HEK293 (cell line): ENCODE results near the gene CYP4F22.

ENCODE experiments used
- GFI1B ChIP-seq: fragments of 450-650 bp; formaldehyde crosslinking; IDR thresholded peaks from 2 replicates; pipeline ENCODE4 v1.5.1; 2016; ENCODE audit warnings: missing biosample characterization, missing genetic modification characterization
- HOXD13 ChIP-seq: sonication (generic); formaldehyde crosslinking; IDR thresholded peaks from 2 replicates; pipeline ENCODE4 v1.8.0; 2022; ENCODE audit warnings: missing genetic modification reagents, borderline replicate concordance
- ZFP41 ChIP-seq: fragments of 450-650 bp; formaldehyde crosslinking; IDR thresholded peaks from 2 replicates; pipeline ENCODE4 v1.5.1; 2016; ENCODE audit warnings: missing biosample characterization, missing genetic modification characterization, borderline replicate concordance
- ZNF121 ChIP-seq: fragments of 450-650 bp; formaldehyde crosslinking; IDR thresholded peaks from 2 replicates; pipeline ENCODE4 v1.5.1; 2016; ENCODE audit warnings: missing biosample characterization, missing genetic modification characterization
- ZNF211 ChIP-seq: fragments of 450-650 bp; formaldehyde crosslinking; IDR thresholded peaks from 2 replicates; pipeline ENCODE4 v1.5.1; 2016; ENCODE audit warnings: low read depth, missing biosample characterization, missing genetic modification characterization
- ZNF248 ChIP-seq: fragments of 450-650 bp; formaldehyde crosslinking; IDR thresholded peaks from 2 replicates; pipeline ENCODE4 v1.5.1; 2017; ENCODE audit warnings: missing biosample characterization, missing genetic modification characterization
- ZNF302 ChIP-seq: fragments of 450-650 bp; formaldehyde crosslinking; IDR thresholded peaks from 2 replicates; pipeline ENCODE4 v1.5.1; 2016; ENCODE audit warnings: missing biosample characterization, missing genetic modification characterization, low read depth
- TF ChIP-seq, protein P1 (sequence below): fragments of 450-650 bp; formaldehyde crosslinking; IDR thresholded peaks from 2 replicates; pipeline ENCODE4 v1.5.1; 2016; ENCODE audit warnings: missing biosample characterization, missing genetic modification characterization
- TF ChIP-seq, protein P2 (sequence below): fragments of 450-650 bp; formaldehyde crosslinking; IDR thresholded peaks from 2 replicates; pipeline ENCODE4 v1.5.1; 2016; ENCODE audit warnings: missing biosample characterization, missing genetic modification characterization
- TF ChIP-seq, protein P3 (sequence below): fragments of 450-650 bp; formaldehyde crosslinking; IDR thresholded peaks from 2 replicates; pipeline ENCODE4 v1.5.1; 2016; ENCODE audit warnings: missing biosample characterization, missing genetic modification characterization
- TF ChIP-seq, protein P4 (sequence below): fragments of 450-650 bp; formaldehyde crosslinking; IDR thresholded peaks from 2 replicates; pipeline ENCODE4 v1.5.1; 2016; ENCODE audit warnings: missing biosample characterization, missing genetic modification characterization
- TF ChIP-seq, protein P5 (sequence below): fragments of 450-650 bp; formaldehyde crosslinking; IDR thresholded peaks from 2 replicates; pipeline ENCODE4 v1.5.1; 2016; ENCODE audit warnings: missing biosample characterization, missing genetic modification characterization

DNA sequence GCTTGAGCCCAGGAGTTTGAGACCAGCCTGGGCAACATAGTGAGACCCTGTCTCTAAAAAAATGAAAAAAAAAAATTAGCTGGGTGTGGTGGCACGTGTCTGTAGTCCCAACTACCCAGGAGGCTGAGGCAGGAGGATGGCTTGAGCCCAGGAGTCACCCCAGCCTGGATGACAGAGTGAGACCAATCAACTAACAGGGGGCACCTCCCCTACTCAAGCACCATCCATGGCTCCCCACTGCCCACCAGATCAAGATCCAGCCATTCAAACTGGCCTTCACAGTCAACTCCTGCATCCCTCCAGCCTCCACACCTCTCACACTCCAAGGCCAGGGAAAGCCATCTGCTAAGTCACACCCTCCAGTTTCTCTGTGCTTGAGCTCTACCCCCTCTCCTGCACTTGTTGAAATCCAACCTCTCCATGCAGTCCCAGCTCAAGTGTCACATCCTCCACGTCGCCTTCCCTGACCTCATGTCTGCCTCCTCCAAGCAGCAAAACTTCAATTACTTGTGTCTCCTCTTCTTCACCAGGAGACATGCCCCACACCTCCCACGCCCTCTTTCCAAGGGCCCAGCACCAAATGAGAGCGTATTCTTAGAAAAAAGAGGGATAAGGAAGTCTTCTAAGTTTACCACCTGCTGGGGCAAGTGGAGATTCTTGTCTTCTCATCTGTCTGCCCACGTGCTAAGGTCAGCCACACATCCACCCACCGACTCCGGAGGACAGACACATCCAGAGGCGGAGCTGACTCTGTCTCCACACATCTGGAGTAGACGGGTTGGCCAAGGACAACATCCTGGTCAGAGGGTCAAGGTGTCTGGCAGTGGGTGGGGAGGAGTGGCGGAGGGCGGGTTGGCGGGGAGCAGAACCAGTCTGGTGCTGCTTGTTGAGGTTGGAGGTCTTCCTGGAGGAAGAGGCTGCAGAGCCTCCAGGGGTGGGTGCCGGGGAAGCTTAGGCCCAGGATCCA is 974 bp upstream of the CYP4F22 start:
- TF ChIP-seq, protein P1, sequence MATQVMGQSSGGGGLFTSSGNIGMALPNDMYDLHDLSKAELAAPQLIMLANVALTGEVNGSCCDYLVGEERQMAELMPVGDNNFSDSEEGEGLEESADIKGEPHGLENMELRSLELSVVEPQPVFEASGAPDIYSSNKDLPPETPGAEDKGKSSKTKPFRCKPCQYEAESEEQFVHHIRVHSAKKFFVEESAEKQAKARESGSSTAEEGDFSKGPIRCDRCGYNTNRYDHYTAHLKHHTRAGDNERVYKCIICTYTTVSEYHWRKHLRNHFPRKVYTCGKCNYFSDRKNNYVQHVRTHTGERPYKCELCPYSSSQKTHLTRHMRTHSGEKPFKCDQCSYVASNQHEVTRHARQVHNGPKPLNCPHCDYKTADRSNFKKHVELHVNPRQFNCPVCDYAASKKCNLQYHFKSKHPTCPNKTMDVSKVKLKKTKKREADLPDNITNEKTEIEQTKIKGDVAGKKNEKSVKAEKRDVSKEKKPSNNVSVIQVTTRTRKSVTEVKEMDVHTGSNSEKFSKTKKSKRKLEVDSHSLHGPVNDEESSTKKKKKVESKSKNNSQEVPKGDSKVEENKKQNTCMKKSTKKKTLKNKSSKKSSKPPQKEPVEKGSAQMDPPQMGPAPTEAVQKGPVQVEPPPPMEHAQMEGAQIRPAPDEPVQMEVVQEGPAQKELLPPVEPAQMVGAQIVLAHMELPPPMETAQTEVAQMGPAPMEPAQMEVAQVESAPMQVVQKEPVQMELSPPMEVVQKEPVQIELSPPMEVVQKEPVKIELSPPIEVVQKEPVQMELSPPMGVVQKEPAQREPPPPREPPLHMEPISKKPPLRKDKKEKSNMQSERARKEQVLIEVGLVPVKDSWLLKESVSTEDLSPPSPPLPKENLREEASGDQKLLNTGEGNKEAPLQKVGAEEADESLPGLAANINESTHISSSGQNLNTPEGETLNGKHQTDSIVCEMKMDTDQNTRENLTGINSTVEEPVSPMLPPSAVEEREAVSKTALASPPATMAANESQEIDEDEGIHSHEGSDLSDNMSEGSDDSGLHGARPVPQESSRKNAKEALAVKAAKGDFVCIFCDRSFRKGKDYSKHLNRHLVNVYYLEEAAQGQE = no peak
- TF ChIP-seq, protein P2, sequence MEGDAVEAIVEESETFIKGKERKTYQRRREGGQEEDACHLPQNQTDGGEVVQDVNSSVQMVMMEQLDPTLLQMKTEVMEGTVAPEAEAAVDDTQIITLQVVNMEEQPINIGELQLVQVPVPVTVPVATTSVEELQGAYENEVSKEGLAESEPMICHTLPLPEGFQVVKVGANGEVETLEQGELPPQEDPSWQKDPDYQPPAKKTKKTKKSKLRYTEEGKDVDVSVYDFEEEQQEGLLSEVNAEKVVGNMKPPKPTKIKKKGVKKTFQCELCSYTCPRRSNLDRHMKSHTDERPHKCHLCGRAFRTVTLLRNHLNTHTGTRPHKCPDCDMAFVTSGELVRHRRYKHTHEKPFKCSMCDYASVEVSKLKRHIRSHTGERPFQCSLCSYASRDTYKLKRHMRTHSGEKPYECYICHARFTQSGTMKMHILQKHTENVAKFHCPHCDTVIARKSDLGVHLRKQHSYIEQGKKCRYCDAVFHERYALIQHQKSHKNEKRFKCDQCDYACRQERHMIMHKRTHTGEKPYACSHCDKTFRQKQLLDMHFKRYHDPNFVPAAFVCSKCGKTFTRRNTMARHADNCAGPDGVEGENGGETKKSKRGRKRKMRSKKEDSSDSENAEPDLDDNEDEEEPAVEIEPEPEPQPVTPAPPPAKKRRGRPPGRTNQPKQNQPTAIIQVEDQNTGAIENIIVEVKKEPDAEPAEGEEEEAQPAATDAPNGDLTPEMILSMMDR = no peak
- TF ChIP-seq, protein P3, sequence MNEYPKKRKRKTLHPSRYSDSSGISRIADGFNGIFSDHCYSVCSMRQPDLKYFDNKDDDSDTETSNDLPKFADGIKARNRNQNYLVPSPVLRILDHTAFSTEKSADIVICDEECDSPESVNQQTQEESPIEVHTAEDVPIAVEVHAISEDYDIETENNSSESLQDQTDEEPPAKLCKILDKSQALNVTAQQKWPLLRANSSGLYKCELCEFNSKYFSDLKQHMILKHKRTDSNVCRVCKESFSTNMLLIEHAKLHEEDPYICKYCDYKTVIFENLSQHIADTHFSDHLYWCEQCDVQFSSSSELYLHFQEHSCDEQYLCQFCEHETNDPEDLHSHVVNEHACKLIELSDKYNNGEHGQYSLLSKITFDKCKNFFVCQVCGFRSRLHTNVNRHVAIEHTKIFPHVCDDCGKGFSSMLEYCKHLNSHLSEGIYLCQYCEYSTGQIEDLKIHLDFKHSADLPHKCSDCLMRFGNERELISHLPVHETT (tag by site-specific recombination) = no peak
- TF ChIP-seq ZFP41 (tag by site-specific recombination) (no peak), ZNF121 (no peak), ZNF302 (no peak), ZNF211 (tag by site-specific recombination) (no peak), ZNF248 (tag by site-specific recombination) (no peak), HOXD13 (CRISPR knock-in tag) (no peak), GFI1B (tag by site-specific recombination) (no peak)
- TF ChIP-seq, protein P4, sequence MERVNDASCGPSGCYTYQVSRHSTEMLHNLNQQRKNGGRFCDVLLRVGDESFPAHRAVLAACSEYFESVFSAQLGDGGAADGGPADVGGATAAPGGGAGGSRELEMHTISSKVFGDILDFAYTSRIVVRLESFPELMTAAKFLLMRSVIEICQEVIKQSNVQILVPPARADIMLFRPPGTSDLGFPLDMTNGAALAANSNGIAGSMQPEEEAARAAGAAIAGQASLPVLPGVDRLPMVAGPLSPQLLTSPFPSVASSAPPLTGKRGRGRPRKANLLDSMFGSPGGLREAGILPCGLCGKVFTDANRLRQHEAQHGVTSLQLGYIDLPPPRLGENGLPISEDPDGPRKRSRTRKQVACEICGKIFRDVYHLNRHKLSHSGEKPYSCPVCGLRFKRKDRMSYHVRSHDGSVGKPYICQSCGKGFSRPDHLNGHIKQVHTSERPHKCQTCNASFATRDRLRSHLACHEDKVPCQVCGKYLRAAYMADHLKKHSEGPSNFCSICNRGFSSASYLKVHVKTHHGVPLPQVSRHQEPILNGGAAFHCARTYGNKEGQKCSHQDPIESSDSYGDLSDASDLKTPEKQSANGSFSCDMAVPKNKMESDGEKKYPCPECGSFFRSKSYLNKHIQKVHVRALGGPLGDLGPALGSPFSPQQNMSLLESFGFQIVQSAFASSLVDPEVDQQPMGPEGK (tag by site-specific recombination) = no peak
- TF ChIP-seq, protein P5, sequence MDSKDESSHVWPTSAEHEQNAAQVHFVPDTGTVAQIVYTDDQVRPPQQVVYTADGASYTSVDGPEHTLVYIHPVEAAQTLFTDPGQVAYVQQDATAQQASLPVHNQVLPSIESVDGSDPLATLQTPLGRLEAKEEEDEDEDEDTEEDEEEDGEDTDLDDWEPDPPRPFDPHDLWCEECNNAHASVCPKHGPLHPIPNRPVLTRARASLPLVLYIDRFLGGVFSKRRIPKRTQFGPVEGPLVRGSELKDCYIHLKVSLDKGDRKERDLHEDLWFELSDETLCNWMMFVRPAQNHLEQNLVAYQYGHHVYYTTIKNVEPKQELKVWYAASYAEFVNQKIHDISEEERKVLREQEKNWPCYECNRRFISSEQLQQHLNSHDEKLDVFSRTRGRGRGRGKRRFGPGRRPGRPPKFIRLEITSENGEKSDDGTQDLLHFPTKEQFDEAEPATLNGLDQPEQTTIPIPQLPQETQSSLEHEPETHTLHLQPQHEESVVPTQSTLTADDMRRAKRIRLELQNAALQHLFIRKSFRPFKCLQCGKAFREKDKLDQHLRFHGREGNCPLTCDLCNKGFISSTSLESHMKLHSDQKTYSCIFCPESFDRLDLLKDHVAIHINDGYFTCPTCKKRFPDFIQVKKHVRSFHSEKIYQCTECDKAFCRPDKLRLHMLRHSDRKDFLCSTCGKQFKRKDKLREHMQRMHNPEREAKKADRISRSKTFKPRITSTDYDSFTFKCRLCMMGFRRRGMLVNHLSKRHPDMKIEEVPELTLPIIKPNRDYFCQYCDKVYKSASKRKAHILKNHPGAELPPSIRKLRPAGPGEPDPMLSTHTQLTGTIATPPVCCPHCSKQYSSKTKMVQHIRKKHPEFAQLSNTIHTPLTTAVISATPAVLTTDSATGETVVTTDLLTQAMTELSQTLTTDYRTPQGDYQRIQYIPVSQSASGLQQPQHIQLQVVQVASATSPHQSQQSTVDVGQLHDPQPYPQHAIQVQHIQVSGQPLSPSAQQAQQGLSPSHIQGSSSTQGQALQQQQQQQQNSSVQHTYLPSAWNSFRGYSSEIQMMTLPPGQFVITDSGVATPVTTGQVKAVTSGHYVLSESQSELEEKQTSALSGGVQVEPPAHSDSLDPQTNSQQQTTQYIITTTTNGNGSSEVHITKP (tag by site-specific recombination) = peak; percentile 91
